Dendritic cell treated with granulocyte-macrophage colony-stimulating factor and Interleukin-4, amounts not matched to agents 40 ng/mL and 50 ng/mL, for 4 days (primary cell): ENCODE results near the gene UGT1A7.

Experiments
- H3K27ac Mint-ChIP-seq: one replicate; pipeline ENCODE4 v1.8.0; 2022; ENCODE audit warnings: mild to moderate bottlenecking, mixed read lengths
- H3K27me3 Mint-ChIP-seq: one replicate; pipeline ENCODE4 v1.8.0; 2022; ENCODE audit warnings: mild to moderate bottlenecking, mixed read lengths
- H3K36me3 Mint-ChIP-seq: one replicate; pipeline ENCODE4 v1.8.0; 2022; ENCODE audit warnings: low read depth, mixed read lengths
- H3K4me1 Mint-ChIP-seq: one replicate; pipeline ENCODE4 v1.8.0; 2022; ENCODE audit warnings: low read depth, mixed read lengths
- H3K4me3 Mint-ChIP-seq: one replicate; pipeline ENCODE4 v1.8.0; 2022; ENCODE audit warnings: mild to moderate bottlenecking, moderate library complexity, mixed read lengths
- H3K9me3 Mint-ChIP-seq: one replicate; pipeline ENCODE4 v1.8.0; 2022; ENCODE audit warnings: mixed read lengths
- intact Hi-C: fragments of 100-400 bp; cut with micrococcal nuclease; formaldehyde crosslinking; loops from one replicate; pipeline ENCODE4 v1.15.0; 2022

The UGT1A7 gene

GRCh38 chr2:233773854-233774253 lies 92.2 kb downstream of the UGT1A7 start:
- H3K4me1 Mint-ChIP-seq = no peaks in the 10 kb centered on the region
- no peak overlapping the region for H3K4me3 Mint-ChIP-seq
- H3K9me3 Mint-ChIP-seq = peaks cover 22% of the 10 kb centered on the region
- intact Hi-C loops = no loop called here
- H3K27me3 Mint-ChIP-seq = no peaks in the 10 kb centered on the region
- no peaks in the 10 kb centered on the region for H3K36me3 Mint-ChIP-seq
- no peak overlapping the region for H3K27ac Mint-ChIP-seq

DNA sequence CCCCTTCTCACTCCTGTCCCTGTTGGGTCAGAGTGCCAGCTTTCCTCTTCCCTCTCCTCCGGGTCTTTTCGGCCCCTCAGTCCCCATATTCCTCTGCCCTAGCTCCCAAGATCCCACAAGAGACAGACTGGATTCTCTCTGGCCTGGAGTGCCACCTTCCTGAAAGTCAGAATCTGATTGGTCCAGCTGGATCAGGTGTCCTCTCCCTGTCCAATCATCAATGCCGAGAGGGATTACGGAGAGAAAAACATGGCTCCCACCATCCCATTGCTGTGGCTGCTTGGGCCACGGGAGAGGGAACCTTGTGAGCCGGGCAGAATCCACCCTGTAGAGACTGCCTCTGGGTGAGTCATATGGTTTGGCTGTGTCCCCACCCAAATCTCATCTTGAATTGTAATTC lies 93.7 kb downstream of the UGT1A7 start:
- Mint-ChIP-seq H3K27me3 (no peaks in the 10 kb centered on the region), H3K36me3 (no peaks in the 10 kb centered on the region), H3K9me3 (peaks cover 22% of the 10 kb centered on the region), H3K4me3 (no peak overlapping the region), H3K27ac (no peak overlapping the region), H3K4me1 (no peaks in the 10 kb centered on the region)
- intact Hi-C loops = no loop called here

DNA sequence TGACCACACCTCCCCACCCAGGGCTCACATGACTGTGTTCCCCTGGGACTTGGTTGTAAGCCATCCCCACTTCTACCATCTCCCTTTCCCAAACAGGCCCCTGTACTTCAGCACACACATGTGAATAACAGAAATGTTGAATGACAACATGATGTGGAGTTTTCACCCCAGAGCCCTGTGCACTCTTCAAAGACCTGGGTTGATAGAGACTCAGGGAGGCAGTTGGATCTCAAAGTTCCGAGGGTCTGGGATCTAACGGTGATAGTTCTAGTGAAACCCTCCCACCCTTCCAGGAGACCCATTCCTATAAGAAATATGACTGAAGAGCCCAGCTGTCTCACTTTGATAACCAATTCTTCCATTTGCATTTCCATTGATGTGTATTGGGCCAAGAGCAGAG lies 96.3 kb downstream of the UGT1A7 start, which contains the start of gene MROH2A:
Gene MROH2A (plus strand): TSS at position 301 of the 400 bp plus-strand sequence. CDS start 1,029 bp downstream, outside the sequence.
- intact Hi-C loops = no loop called here
- H3K9me3 Mint-ChIP-seq = peaks cover 22% of the 10 kb centered on the region
- H3K4me1 Mint-ChIP-seq = no peaks in the 10 kb centered on the region
- no peaks in the 10 kb centered on the region for H3K27me3 Mint-ChIP-seq
- no peak within 1 kb of the TSS for H3K4me3 Mint-ChIP-seq
- H3K36me3 Mint-ChIP-seq = no peaks in the 10 kb centered on the region
- H3K27ac Mint-ChIP-seq = no peak within 1 kb of the TSS

GRCh38 chr2:233779722-233780121 lies 98.0 kb downstream of the UGT1A7 start:
- Mint-ChIP-seq H3K4me1 (no peaks in the 10 kb centered on the region), H3K4me3 (no peak overlapping the region), H3K36me3 (no peaks in the 10 kb centered on the region), H3K27me3 (no peaks in the 10 kb centered on the region), H3K27ac (no peak overlapping the region), H3K9me3 (peaks cover 22% of the 10 kb centered on the region)
- intact Hi-C loops = no loop called here

GRCh38 chr2:233780771-233781170 lies 99.1 kb downstream of the UGT1A7 start:
- Mint-ChIP-seq H3K27ac (no peak overlapping the region), H3K4me3 (no peak overlapping the region), H3K9me3 (peaks cover 19% of the 10 kb centered on the region), H3K27me3 (no peaks in the 10 kb centered on the region), H3K36me3 (no peaks in the 10 kb centered on the region), H3K4me1 (no peaks in the 10 kb centered on the region)
- intact Hi-C loops = no loop called here

GRCh38 chr2:233789554-233789953 lies 107.9 kb downstream of the UGT1A7 start:
- Mint-ChIP-seq H3K36me3 (no peaks in the 10 kb centered on the region), H3K27ac (no peak overlapping the region)
- intact Hi-C loops = no loop called here

GRCh38 chr2:233791151-233791882 lies 109.6 kb downstream of the UGT1A7 start:
- intact Hi-C loops = no loop called here
- Mint-ChIP-seq H3K27me3 (no peaks in the 10 kb centered on the region), H3K4me1 (no peaks in the 10 kb centered on the region), H3K36me3 (no peaks in the 10 kb centered on the region), H3K9me3 (peaks cover 1% of the 10 kb centered on the region), H3K27ac (no peak overlapping the region), H3K4me3 (no peak overlapping the region)

More at GRCh38 chr2:233789554-233789953, 107.9 kb downstream of the UGT1A7 start:
- Mint-ChIP-seq H3K4me3 (no peak overlapping the region), H3K27me3 (no peaks in the 10 kb centered on the region), H3K4me1 (no peaks in the 10 kb centered on the region), H3K9me3 (peaks cover 12% of the 10 kb centered on the region)

DNA sequence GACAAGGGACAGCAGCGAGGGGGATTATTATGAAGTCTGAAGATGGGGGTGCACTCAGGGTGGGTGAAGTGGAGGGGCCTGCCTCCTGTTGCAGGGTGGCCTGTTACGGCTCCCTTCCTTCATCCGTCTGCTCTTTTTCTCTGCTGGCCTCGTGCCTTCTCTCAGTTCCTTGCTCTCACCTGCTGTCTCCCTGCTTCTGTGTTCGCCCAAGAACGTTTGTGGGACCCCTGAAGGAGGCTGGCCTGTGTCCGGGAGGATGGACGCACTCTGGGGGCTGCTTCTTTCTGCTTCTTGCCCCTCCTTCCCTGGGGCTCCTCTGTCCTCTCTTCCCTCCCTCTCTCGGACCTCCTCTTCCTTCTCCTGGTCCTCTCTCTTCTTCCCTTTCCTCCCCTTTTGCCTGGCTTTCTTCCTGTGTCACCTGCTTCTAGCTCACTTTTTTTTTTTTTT lies 110.2 kb downstream of the UGT1A7 start:
- intact Hi-C loops = no loop called here
- H3K9me3 Mint-ChIP-seq = no peaks in the 10 kb centered on the region
- no peaks in the 10 kb centered on the region for H3K36me3 Mint-ChIP-seq
- no peak overlapping the region for H3K27ac Mint-ChIP-seq
- H3K27me3 Mint-ChIP-seq = no peaks in the 10 kb centered on the region
- no peaks in the 10 kb centered on the region for H3K4me1 Mint-ChIP-seq
- H3K4me3 Mint-ChIP-seq = no peak overlapping the region

GRCh38 chr2:233792720-233793119 lies 111.0 kb downstream of the UGT1A7 start:
- intact Hi-C loops = no loop called here
- H3K4me3 Mint-ChIP-seq = no peak overlapping the region

GRCh38 chr2:233793465-233794127 lies 111.9 kb downstream of the UGT1A7 start:
- Mint-ChIP-seq H3K9me3 (no peaks in the 10 kb centered on the region), H3K4me1 (no peaks in the 10 kb centered on the region), H3K27ac (no peak overlapping the region), H3K27me3 (no peaks in the 10 kb centered on the region), H3K36me3 (no peaks in the 10 kb centered on the region), H3K4me3 (no peak overlapping the region)
- intact Hi-C loops = no loop called here

More at GRCh38 chr2:233792720-233793119, 111.0 kb downstream of the UGT1A7 start:
- Mint-ChIP-seq H3K27ac (no peak overlapping the region), H3K9me3 (no peaks in the 10 kb centered on the region), H3K36me3 (no peaks in the 10 kb centered on the region), H3K27me3 (no peaks in the 10 kb centered on the region), H3K4me1 (no peaks in the 10 kb centered on the region)

DNA sequence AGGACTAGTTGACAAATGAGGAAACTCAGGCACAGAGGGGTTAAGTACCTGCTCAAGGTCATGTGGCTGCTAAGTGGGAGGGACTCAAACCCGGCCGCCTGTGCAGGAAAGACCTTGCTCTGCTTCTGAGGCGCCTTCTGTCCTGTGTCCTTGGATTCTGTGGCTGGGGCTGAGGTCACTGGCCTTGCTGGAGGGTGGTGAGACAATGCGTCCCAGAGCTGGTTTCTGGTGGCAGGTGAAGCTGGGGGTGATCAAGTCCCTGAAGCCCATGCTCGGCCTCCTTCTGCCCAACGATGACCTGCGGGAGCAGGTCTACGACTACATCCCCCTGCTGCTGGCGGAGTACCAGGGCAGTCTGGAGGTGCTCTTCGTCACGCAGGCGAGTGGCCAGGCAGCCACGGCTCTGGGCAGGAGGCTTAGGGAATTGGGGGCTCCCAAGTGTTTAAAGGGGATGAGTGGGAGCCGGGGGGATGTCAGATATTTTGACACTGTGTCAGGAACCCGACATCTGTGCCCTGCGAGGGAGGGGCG lies 112.5 kb downstream of the UGT1A7 start:
- no peaks in the 10 kb centered on the region for H3K4me1 Mint-ChIP-seq
- intact Hi-C loops = no loop called here
- H3K4me3 Mint-ChIP-seq = no peak overlapping the region

GRCh38 chr2:233795735-233796171 lies 114.1 kb downstream of the UGT1A7 start:
- Mint-ChIP-seq H3K27ac (no peak overlapping the region), H3K27me3 (no peaks in the 10 kb centered on the region), H3K4me1 (no peaks in the 10 kb centered on the region), H3K4me3 (no peak overlapping the region), H3K36me3 (no peaks in the 10 kb centered on the region), H3K9me3 (peaks cover 6% of the 10 kb centered on the region)
- intact Hi-C loops = no loop called here

More for the DNA sequence above, 112.5 kb downstream of the UGT1A7 start:
- H3K27me3 Mint-ChIP-seq = no peaks in the 10 kb centered on the region
- no peak overlapping the region for H3K27ac Mint-ChIP-seq
- no peaks in the 10 kb centered on the region for H3K36me3 Mint-ChIP-seq
- no peaks in the 10 kb centered on the region for H3K9me3 Mint-ChIP-seq

DNA sequence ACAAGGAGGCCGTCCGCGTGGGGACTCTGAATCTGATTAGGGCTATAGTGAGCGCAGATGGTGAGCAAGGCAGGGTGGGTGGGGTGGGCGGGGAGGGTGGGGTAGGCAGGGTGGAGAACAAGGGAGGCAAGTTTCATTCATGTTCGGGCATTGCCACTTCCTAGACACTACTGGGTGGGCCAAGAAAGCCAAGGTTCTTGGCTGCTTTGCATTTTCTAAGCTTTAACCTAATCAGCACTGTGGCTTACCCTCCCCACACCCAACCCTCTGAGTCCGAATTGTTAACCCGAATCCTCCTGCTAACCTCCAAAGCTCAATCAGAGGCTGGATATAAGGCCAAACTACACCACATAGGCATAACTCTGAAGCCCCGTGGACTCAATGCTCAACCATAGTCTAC lies 114.6 kb downstream of the UGT1A7 start:
- Mint-ChIP-seq H3K4me3 (no peak overlapping the region), H3K9me3 (peaks cover 8% of the 10 kb centered on the region), H3K27ac (no peak overlapping the region), H3K4me1 (no peaks in the 10 kb centered on the region), H3K27me3 (no peaks in the 10 kb centered on the region), H3K36me3 (no peaks in the 10 kb centered on the region)
- intact Hi-C loops = no loop called here

DNA sequence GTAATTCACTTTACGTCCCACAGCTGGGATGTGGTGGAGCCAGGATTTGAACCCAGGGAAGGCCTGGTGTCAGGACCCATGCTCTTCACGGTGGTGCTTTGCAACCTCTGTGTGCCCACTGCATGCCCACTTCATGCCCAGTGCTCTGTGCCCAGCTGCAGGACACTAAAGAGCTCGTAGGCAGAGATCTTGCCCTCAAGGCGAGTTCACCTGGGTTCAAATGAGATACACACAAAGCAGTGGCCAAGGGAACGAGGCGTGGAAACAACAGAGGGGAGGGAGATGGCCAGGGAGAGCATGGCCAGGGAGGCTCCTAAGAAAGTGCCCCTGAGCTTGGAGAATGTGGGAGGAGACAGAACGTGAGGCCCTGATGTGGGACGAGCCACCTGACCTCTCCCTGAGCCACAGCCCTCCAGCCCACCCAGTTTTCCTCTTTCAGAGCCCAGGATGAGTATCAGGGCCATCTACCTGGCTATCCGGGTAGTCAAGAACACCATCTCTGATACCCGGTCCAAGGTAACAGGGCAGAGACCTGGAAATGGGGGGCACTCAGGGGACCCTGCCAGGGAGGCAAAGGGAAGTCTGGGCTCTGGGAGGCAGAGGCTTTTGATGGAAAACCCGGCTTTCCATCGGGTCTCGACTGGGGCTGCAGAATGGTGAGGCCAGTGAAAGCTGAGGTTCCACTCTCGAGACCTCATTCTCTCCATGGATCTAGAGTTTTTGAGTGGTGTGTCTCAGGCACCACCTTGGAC lies 116.8 kb downstream of the UGT1A7 start:
- H3K27me3 Mint-ChIP-seq = no peaks in the 10 kb centered on the region
- no peak overlapping the region for H3K4me3 Mint-ChIP-seq
- H3K27ac Mint-ChIP-seq = no peak overlapping the region
- peaks cover 8% of the 10 kb centered on the region for H3K9me3 Mint-ChIP-seq
- H3K4me1 Mint-ChIP-seq = no peaks in the 10 kb centered on the region
- intact Hi-C loops = no loop called here
- H3K36me3 Mint-ChIP-seq = no peaks in the 10 kb centered on the region
